Hepatocyte (in vitro differentiated cells): ENCODE measurements around the gene PIGP.

ENCODE experiments used
- CTCF ChIP-seq: fragments of 200-600 bp; sonication (generic); IDR thresholded peaks from 2 replicates; pipeline ENCODE4 v1.5.1; 2016; ENCODE audit warnings: antibody characterized with exemption, mild to moderate bottlenecking; ENCODE audit not compliant: poor library complexity
- EZH2 ChIP-seq: fragments of 200-600 bp; sonication (generic); IDR thresholded peaks from 2 replicates; pipeline ENCODE4 v1.6.1; 2016; ENCODE audit warnings: antibody characterized with exemption, mild to moderate bottlenecking, borderline replicate concordance
- EZH2phosphoT487 ChIP-seq: fragments of 200-600 bp; sonication (generic); IDR thresholded peaks from one replicate; pipeline ENCODE4 v1.6.1; 2018; ENCODE audit warnings: antibody characterized with exemption, mild to moderate bottlenecking, low read depth, moderate library complexity; ENCODE audit not compliant: unreplicated experiment, severe bottlenecking

- TF ChIP-seq CTCF (no peak), EZH2 (no peak), EZH2phosphoT487 (no peak)
Measured at GRCh38 chr21:37098751-37099150, 25.9 kb upstream of the PIGP start.
